Neural progenitor cell (in vitro differentiated cells): ENCODE data around the gene LIG3.

Source experiments
- CTCF ChIP-seq: fragments of 200-600 bp; sonication (generic); IDR thresholded peaks from 2 replicates; pipeline ENCODE4 v1.5.1; 2017; ENCODE audit warnings: antibody characterized with exemption, mild to moderate bottlenecking
- EZH2 ChIP-seq: fragments of 200-600 bp; sonication (generic); IDR thresholded peaks from 2 replicates; pipeline ENCODE4 v1.6.1; 2017; ENCODE audit warnings: antibody characterized with exemption, mild to moderate bottlenecking, moderate library complexity

GRCh38 chr17:35018814-35019213 lies 38.5 kb downstream of the LIG3 start:
- TF ChIP-seq CTCF (no peak), EZH2 (no peak)
